Mesodermal cell (in vitro differentiated cells): Measurements from ENCODE around the gene FLNB.

Experiments
- H3K27ac ChIP-seq: 2 replicates; pipeline ENCODE4 v1.7.0; 2013; ENCODE audit warnings: mild to moderate bottlenecking, low read depth, low read length, moderate library complexity; ENCODE audit not compliant: severe bottlenecking
- H3K36me3 ChIP-seq: 2 replicates; pipeline ENCODE4 v1.7.1; 2013; ENCODE audit warnings: mild to moderate bottlenecking, low read length, moderate library complexity; ENCODE audit not compliant: control insufficient read depth, insufficient read depth
- H3K4me1 ChIP-seq: one replicate; pipeline ENCODE4 v1.7.1; 2013; ENCODE audit warnings: mild to moderate bottlenecking, low read length; ENCODE audit not compliant: insufficient read depth, control insufficient read depth, poor library complexity, severe bottlenecking
- H3K4me3 ChIP-seq: 2 replicates; pipeline ENCODE4 v1.7.0; 2013; ENCODE audit warnings: low read length, control low read depth, mild to moderate bottlenecking; ENCODE audit not compliant: insufficient read depth, poor library complexity, severe bottlenecking; ENCODE audit errors: extremely low read depth
- H3K9me3 ChIP-seq: 2 replicates; pipeline ENCODE4 v1.7.1; 2013; ENCODE audit warnings: mild to moderate bottlenecking, low read length, moderate library complexity; ENCODE audit not compliant: control insufficient read depth
- WGBS, 2 experiments: methylation state at CpG; one replicate each; pipeline ENCODE4 v1.1.5; 2013; ENCODE audit warnings: missing lambda C conversion rate in 2 of 2; ENCODE audit not compliant: insufficient coverage in 2 of 2; 5-methylcytosine and 5-hydroxymethylcytosine counted together

Gene FLNB

DNA sequence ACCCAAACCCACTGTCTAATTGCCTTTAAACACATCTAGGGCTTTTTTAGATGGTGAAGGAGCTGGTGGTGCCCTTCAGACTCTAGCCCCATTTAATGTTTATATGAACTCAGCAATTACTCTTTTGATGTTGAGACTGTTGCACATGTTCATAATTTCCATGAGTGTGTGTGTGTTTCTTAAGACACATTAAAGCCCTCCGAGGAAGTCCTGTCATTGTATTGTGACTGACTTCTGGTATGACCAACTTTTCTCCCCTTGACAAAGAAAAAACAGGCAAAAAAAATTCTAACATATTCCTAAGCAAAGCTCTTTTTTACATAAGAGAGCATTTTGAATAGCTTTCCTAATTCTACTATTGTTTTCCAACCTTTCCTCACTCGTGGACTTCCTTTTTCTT, 91.6 kb downstream of the FLNB start:
- no peak overlapping the region for H3K27ac ChIP-seq
- no peaks in the 10 kb centered on the region for H3K9me3 ChIP-seq
- no peaks in the 10 kb centered on the region for H3K4me1 ChIP-seq
- H3K36me3 ChIP-seq = peaks cover 99% of the 10 kb centered on the region
- H3K4me3 ChIP-seq = no peak overlapping the region
- 82 to 86% methylated on average over 1 to 2 of the region's 2 CpGs for WGBS, 2 experiments

DNA sequence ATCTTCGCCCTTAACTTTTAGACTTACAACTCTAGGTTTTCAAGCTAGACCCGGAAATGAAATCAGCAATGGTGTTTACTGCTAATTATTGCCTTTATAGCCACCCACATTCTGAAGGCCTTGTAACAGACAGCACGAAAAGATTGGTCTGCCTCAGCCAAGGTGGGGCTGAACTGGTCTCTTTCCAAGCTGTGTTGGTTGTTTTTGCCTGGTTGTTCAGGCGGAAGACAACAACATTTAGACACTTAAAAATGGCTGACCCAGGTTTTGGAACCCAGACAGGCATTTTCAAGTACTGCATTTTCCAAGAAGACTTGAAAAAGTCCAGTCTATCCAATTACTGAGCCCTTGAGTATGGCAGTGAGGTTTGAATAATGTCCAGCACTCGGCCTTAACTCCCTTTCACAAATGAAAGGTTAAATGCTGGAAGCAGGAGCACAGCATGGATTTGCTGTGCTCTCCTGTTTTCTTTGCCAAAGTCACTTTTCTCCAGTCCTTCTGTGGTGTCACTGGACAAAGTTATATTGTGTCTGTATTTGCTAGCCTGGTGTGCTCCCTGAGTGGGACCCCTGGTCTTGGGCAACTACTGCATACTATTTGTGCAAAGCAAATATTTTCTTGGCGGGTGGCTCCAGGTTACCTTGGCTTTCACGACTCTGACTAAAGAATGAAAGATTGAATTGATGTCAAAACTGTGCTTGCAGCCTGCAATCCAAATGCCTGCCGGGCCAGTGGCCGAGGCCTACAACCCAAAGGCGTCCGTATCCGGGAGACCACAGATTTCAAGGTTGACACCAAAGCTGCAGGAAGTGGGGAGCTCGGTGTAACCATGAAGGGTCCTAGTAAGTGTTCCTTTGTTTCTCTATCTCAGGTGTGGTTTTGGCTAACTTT, 93.5 kb downstream of the FLNB start:
- Histone ChIP-seq H3K4me1 (no peaks in the 10 kb centered on the region), H3K27ac (no peak overlapping the region), H3K4me3 (no peak overlapping the region), H3K36me3 (peaks cover 99% of the 10 kb centered on the region), H3K9me3 (no peaks in the 10 kb centered on the region)
- WGBS, 2 experiments = 92 to 95% methylated on average over 11 to 12 of the region's 13 CpGs

DNA sequence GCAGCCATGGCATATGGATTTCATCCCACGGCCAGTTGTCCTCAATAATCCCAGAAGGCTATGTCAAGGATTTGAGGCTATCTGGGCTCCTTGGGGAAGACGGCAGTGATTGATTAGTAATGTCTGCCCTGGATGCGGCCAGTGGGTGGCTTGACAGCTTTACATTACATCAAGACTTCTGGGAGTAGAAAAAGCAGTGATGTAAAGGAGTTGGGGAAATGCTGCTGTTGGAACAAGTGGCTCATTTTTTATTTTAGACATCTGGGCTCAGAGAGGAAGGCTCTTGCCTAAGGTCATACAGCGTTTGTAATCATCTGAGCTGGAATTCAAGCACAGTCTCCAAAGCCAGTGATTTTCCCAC, 94.1 kb downstream of the FLNB start:
- WGBS, 2 experiments = 95 to 98% methylated on average over 2 to 4 of the region's 4 CpGs

DNA sequence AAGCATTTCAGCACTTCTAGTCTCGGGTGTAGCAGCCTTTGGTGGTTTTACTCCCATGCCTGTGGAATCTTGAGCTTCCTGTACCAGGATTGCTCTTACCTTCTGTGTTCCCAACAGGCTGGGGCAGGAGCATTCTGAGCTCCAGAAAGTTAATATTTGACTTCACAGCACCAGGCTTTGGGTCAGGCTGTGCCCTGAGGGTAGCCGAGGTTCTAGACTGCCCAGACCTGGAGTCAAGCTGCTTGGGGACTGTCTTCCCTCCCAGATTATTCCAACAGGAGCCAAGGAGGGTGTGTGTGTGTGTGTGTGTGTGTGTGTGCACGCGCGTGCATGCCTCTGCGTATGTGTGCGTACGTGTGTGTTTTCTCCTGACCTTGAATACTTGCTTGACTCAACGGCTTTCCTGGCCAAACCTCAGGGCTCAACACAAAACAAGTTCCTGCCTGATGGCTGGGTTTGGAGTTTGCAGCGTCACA, 94.8 kb downstream of the FLNB start:
- 92 to 97% methylated on average over 6 to 10 of the region's 10 CpGs for WGBS, 2 experiments
- H3K4me1 ChIP-seq = no peaks in the 10 kb centered on the region
- no peak overlapping the region for H3K27ac ChIP-seq
- no peak overlapping the region for H3K4me3 ChIP-seq
- peaks cover 99% of the 10 kb centered on the region for H3K36me3 ChIP-seq
- no peaks in the 10 kb centered on the region for H3K9me3 ChIP-seq

More for the DNA sequence above, 94.1 kb downstream of the FLNB start:
- Histone ChIP-seq H3K27ac (no peak overlapping the region), H3K4me3 (no peak overlapping the region), H3K4me1 (no peaks in the 10 kb centered on the region), H3K9me3 (no peaks in the 10 kb centered on the region), H3K36me3 (peaks cover 99% of the 10 kb centered on the region)

DNA sequence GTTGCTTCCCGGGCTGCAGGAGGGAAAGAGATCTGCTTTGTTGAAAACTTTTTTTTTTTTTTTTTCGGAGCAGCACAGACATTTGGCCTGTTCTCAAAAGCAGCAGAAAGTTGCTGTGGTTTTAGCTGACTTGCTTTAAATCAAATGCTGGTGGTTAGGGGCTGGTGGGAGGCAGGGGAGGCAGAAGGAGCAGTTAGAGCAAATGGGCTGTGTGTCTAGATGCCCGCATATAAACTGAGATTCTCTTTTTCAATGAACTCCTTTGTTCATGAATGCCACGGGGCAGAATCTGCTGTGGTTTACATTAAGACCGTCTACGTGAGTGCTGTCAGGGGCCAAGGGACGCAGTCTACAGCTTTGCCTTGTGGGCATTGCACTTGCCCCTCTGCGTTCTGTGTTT, 95.9 kb downstream of the FLNB start:
- Histone ChIP-seq H3K4me1 (no peaks in the 10 kb centered on the region), H3K36me3 (peaks cover 99% of the 10 kb centered on the region), H3K4me3 (no peak overlapping the region), H3K27ac (no peak overlapping the region), H3K9me3 (no peaks in the 10 kb centered on the region)
- WGBS, 2 experiments = 95 to 99% methylated on average over 7 of the region's 8 CpGs

DNA sequence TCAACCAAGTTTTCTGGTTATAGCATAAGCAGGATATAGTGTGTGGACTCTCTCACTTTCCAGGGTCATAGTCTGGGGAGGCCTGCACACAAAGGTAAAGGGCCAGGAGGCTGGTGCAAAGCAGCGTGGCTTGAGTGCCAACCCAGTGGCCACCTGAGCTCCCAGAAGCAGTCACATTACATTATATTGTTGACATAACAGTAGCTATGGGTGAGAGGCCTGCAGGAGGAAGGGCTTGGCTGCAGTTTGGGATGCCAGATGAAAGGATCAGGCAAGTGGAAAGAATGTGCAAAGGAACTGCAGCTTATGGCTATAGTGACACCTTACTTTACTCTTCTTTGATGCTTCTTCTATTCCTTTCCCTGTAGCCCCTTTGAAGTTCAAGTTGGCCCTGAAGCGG, 96.5 kb downstream of the FLNB start:
- Histone ChIP-seq H3K36me3 (peaks cover 99% of the 10 kb centered on the region), H3K9me3 (no peaks in the 10 kb centered on the region), H3K4me3 (no peak overlapping the region), H3K27ac (no peak overlapping the region), H3K4me1 (no peaks in the 10 kb centered on the region)
- 100% methylated on average over 2 of the region's 2 CpGs; no CpG with 5 or more reads in 1 of the 2 experiments for WGBS, 2 experiments

DNA sequence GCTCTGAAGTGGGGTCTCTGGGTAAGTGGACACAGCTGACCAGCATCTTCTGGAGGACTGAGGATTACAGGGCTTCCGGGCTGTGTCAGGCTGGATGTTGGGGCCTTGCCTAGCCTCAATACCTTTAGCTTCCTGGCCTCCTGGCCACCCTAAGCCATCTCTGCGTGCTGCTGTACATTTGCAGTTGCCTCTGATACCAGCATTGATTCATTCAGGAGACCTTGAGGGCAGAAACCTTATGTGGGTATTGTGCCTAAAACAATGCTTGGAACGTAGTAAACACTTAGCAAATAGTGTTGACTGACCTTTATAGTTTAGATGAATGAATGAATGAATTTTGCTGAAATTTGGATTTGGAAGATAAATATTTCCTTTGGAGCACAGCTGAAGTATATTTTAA, 97.0 kb downstream of the FLNB start:
- Histone ChIP-seq H3K4me3 (no peak overlapping the region), H3K36me3 (peaks cover 99% of the 10 kb centered on the region), H3K27ac (no peak overlapping the region), H3K4me1 (no peaks in the 10 kb centered on the region), H3K9me3 (no peaks in the 10 kb centered on the region)
- 95 to 100% methylated on average over 1 to 3 of the region's 3 CpGs for WGBS, 2 experiments

DNA sequence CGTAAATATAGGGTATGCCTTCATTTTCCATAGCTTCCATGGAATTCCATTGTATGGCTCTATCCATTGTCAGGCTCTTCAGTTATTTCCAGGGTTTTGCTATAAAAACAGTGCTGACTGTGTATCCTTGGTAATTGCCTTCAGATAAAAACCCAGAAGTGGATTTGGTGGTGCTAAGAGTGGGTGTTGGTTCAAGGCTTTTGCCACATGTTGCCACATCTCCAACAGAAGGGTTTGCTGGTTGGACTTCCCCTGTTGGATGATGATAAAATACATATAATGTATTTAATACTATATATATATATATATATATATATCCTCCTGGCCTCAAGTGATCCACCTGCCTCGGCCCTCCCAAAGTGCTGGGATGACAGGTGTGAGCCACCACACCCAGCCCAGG, 97.8 kb downstream of the FLNB start:
- Histone ChIP-seq H3K4me3 (no peak overlapping the region), H3K36me3 (peaks cover 97% of the 10 kb centered on the region), H3K27ac (no peak overlapping the region), H3K9me3 (no peaks in the 10 kb centered on the region), H3K4me1 (no peaks in the 10 kb centered on the region)
- no CpG with 5 or more reads among the region's 2 CpGs for WGBS, 2 experiments

DNA sequence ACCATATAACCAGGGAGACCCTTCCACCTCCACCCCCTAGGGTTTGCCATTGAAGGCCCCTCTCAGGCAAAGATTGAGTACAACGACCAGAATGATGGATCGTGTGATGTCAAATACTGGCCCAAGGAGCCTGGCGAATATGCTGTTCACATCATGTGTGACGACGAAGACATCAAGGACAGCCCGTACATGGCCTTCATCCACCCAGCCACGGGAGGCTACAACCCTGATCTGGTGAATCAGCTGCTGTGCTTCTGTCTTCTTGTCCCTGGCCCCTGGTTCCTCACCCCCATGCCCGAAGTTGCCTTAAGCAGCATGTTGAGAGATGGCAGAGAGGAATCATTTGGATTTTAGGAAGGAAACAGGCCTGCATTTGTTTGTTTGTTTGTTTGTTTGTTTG, 98.4 kb downstream of the FLNB start:
- WGBS, 2 experiments = 93 to 97% methylated on average over 8 of the region's 8 CpGs
- H3K4me3 ChIP-seq = no peak overlapping the region
- H3K4me1 ChIP-seq = no peaks in the 10 kb centered on the region
- H3K36me3 ChIP-seq = peaks cover 97% of the 10 kb centered on the region
- H3K27ac ChIP-seq = no peak overlapping the region
- no peaks in the 10 kb centered on the region for H3K9me3 ChIP-seq

DNA sequence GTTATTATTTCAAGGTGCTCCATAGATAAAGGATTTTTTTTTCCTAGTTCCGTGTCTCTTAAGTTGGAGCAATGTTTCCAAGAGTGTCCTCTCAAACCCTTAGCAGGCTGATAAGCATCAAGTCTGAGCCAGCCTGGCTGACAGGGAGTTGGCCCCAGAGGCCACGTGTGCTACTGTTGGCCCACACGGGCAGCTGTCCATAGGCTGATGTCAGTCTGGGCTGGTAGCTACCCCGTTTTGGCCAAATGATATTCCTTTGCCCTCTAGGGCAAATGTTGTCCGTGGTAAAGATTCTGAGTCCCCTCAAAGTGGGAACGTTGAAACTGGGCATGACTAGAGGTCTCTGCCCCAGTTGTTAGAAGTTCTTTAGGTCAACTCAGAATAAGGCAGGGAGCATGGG, 99.4 kb downstream of the FLNB start:
- Histone ChIP-seq H3K4me1 (no peaks in the 10 kb centered on the region), H3K36me3 (peaks cover 97% of the 10 kb centered on the region), H3K4me3 (no peak overlapping the region), H3K9me3 (no peaks in the 10 kb centered on the region), H3K27ac (no peak overlapping the region)
- 90 to 91% methylated on average over 5 of the region's 6 CpGs for WGBS, 2 experiments

DNA sequence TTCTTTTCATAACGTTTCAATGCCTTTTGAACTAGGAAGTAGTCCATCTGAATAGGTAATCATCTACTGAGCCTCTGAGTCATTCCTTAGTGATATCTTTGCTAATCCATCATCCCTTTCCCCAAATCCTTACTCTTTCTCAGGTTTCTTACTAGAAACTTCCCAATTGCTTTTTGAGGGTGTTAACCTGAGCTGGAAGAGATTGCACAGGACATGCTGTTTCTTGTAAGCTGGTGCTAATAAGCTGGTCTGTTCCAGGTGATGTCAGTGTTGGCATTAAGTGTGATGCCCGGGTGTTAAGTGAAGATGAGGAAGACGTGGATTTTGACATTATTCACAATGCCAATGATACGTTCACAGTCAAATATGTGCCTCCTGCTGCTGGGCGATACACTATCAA, 101.5 kb downstream of the FLNB start:
- Histone ChIP-seq H3K4me3 (no peak overlapping the region), H3K4me1 (no peaks in the 10 kb centered on the region), H3K27ac (no peak overlapping the region), H3K36me3 (peaks cover 97% of the 10 kb centered on the region), H3K9me3 (no peaks in the 10 kb centered on the region)
- WGBS, 2 experiments = 100% methylated on average over 4 to 5 of the region's 5 CpGs
